ENCODE data around the gene TMEM178B. TPM values are rescaled to one million over a fixed set of nuclear protein-coding genes. Genes with fewer than 3 reads are reported as not detected.

TMEM178B gene
- polyA plus RNA-seq, 2 of the 4 experiments (the other 2 are of a cell fraction): 0.88 to 0.93 TPM

DNA sequence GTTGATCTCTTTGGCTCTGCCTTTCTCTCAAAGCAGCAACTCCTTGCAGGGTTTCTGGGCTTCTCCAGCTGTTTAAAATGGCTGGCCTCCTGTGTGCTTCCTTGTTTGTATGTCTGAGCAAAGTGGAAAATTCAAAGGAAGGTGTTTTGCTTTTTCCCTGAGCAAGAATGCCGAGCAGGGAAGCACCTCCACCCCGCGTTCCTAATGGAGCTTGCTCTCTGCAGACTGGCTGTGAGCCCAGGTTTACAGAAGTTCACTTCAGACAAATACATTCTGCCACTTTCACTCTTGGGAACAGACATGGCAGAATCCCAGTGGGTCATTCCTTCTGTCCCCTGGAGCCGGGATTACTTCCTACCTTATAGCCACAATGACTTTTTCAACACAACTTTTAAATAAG lies 295.6 kb downstream of the TMEM178B start:
- Histone ChIP-seq H3K9me3 (no peaks in the 10 kb centered on the region), H3K4me3 (no peak overlapping the region), H3K27ac (no peak overlapping the region), H3K4me1 (no peaks in the 10 kb centered on the region), H3K4me2 (no peak overlapping the region)
- ATAC-seq (no peak), DNase-seq (ENCODE audit: low read depth in 1 of 2, low spot score in 1 of 2) (no peak), FAIRE-seq (no peak)
- ChIA-PET POLR2A (no interaction called here), CTCF (interaction anchor here (1.1 kb wide), 1 partner anchor 16 kb away, joined by 3 read pairs; no protein-coding TSS in a partner anchor)
- WGBS (ENCODE audit: missing lambda C conversion rate): 47% methylated on average over 4 of the region's 4 CpGs
- TF ChIP-seq, protein P1, sequence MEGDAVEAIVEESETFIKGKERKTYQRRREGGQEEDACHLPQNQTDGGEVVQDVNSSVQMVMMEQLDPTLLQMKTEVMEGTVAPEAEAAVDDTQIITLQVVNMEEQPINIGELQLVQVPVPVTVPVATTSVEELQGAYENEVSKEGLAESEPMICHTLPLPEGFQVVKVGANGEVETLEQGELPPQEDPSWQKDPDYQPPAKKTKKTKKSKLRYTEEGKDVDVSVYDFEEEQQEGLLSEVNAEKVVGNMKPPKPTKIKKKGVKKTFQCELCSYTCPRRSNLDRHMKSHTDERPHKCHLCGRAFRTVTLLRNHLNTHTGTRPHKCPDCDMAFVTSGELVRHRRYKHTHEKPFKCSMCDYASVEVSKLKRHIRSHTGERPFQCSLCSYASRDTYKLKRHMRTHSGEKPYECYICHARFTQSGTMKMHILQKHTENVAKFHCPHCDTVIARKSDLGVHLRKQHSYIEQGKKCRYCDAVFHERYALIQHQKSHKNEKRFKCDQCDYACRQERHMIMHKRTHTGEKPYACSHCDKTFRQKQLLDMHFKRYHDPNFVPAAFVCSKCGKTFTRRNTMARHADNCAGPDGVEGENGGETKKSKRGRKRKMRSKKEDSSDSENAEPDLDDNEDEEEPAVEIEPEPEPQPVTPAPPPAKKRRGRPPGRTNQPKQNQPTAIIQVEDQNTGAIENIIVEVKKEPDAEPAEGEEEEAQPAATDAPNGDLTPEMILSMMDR (IDR thresholded peaks at IDR 0.05): no peak
- TF ChIP-seq, protein P2, sequence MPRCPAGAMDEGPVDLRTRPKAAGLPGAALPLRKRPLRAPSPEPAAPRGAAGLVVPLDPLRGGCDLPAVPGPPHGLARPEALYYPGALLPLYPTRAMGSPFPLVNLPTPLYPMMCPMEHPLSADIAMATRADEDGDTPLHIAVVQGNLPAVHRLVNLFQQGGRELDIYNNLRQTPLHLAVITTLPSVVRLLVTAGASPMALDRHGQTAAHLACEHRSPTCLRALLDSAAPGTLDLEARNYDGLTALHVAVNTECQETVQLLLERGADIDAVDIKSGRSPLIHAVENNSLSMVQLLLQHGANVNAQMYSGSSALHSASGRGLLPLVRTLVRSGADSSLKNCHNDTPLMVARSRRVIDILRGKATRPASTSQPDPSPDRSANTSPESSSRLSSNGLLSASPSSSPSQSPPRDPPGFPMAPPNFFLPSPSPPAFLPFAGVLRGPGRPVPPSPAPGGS (IDR thresholded peaks at IDR 0.05): no peak
- TF ChIP-seq ZFP36 (IDR thresholded peaks at IDR 0.05; ENCODE audit: borderline replicate concordance, partially characterized antibody) (no peak), ZSCAN20 (CRISPR knock-in tag; IDR thresholded peaks at IDR 0.05) (no peak), CBX8 (IDR thresholded peaks at IDR 0.05) (no peak), SMC3 (IDR thresholded peaks at IDR 0.05) (no peak)
- TF ChIP-seq, protein P3, sequence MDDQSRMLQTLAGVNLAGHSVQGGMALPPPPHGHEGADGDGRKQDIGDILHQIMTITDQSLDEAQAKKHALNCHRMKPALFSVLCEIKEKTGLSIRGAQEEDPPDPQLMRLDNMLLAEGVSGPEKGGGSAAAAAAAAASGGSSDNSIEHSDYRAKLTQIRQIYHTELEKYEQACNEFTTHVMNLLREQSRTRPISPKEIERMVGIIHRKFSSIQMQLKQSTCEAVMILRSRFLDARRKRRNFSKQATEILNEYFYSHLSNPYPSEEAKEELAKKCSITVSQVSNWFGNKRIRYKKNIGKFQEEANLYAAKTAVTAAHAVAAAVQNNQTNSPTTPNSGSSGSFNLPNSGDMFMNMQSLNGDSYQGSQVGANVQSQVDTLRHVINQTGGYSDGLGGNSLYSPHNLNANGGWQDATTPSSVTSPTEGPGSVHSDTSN (IDR thresholded peaks at IDR 0.05): no peak

DNA sequence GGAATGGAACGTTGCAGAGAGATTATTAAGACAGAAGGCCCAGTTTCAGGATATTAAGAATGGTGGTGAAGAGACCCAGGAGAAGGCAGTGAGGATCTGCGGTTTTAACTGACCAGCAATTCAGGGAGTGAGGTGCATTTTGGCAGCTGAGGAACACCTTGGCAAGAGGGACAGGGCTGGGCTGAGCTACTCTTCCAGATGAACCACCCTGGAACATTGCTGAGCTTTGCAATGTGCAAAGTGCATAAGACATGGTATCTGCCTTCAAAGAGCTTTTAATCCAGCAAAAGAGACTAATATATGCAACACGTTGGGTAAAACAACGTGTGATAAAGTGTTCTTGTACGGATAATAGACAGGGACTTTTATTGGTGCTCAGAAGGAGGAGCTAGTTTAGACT lies 296.3 kb downstream of the TMEM178B start:
- WGBS (ENCODE audit: missing lambda C conversion rate): 20% methylated on average over 5 of the region's 5 CpGs
- FAIRE-seq: no peak
- TF ChIP-seq HOXB5 (CRISPR knock-in tag; IDR thresholded peaks at IDR 0.05): no peak
- no peak for TF ChIP-seq CEBPB (IDR thresholded peaks at IDR 0.05)
- no peak for TF ChIP-seq RAD21 (conservative IDR thresholded peaks at IDR 0.05 in 1 of 2, IDR thresholded peaks at IDR 0.05 in 1 of 2)
- TF ChIP-seq TP53 (CRISPR knock-in tag; IDR thresholded peaks at IDR 0.05): no peak
- no peak for TF ChIP-seq CHD2 (IDR thresholded peaks at IDR 0.05; ENCODE audit: low read length, partially characterized antibody)
- TF ChIP-seq, protein P2 (IDR thresholded peaks at IDR 0.05): no peak
- TF ChIP-seq POLR2AphosphoS2 (conservative IDR thresholded peaks at IDR 0.05; ENCODE audit: low read length): no peak
- TF ChIP-seq EP300 (IDR thresholded peaks at IDR 0.05): no peak
- no peak for TF ChIP-seq JUN (IDR thresholded peaks at IDR 0.05)
- TF ChIP-seq RARB (CRISPR knock-in tag; IDR thresholded peaks at IDR 0.05): no peak
- CTCF ChIA-PET: no interaction called here
- Histone ChIP-seq H3K4me1 (no peaks in the 10 kb centered on the region), H3K9me3 (no peaks in the 10 kb centered on the region), H3K27ac (no peak overlapping the region), H3K4me3 (no peak overlapping the region), H3K4me2 (no peak overlapping the region)
- POLR2A ChIA-PET: no interaction called here
- no peak for ATAC-seq
- no peak for DNase-seq (ENCODE audit: low read depth in 1 of 2, low spot score in 1 of 2)

DNA sequence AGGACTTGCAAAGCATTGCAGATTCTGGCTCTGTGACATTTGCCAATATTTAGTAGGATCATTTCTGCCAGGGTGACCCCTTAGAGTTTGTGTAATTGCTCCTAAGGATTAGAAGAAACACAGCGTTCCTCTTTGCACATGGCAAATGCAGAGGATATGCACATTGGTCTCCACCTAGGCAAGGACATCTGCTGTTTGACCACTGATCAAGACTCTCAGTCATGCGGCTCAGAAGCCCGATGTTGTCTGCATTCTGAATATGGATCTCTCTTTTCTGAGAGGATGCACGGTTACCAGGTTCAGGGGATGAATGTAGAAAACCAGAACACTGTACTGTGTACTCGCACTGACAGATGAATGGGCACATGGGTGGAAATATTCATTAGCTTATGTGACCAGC lies 296.8 kb downstream of the TMEM178B start:
- Histone ChIP-seq H3K4me2 (no peak overlapping the region), H3K27ac (no peak overlapping the region), H3K4me1 (no peaks in the 10 kb centered on the region), H3K4me3 (no peak overlapping the region), H3K9me3 (no peaks in the 10 kb centered on the region)
- ChIA-PET CTCF (no interaction called here), POLR2A (no interaction called here)
- ATAC-seq: no peak
- DNase-seq (ENCODE audit: low read depth in 1 of 2, low spot score in 1 of 2): no peak
- 48% methylated on average over 5 of the region's 5 CpGs for WGBS (ENCODE audit: missing lambda C conversion rate)
- no peak for FAIRE-seq
- TF ChIP-seq FOSL2 (IDR thresholded peaks at IDR 0.05): no peak
- no peak for TF ChIP-seq FOSL2 (CRISPR knock-in tag; IDR thresholded peaks at IDR 0.05)
- TF ChIP-seq, protein P3 (IDR thresholded peaks at IDR 0.05): no peak
- TF ChIP-seq, protein P4, sequence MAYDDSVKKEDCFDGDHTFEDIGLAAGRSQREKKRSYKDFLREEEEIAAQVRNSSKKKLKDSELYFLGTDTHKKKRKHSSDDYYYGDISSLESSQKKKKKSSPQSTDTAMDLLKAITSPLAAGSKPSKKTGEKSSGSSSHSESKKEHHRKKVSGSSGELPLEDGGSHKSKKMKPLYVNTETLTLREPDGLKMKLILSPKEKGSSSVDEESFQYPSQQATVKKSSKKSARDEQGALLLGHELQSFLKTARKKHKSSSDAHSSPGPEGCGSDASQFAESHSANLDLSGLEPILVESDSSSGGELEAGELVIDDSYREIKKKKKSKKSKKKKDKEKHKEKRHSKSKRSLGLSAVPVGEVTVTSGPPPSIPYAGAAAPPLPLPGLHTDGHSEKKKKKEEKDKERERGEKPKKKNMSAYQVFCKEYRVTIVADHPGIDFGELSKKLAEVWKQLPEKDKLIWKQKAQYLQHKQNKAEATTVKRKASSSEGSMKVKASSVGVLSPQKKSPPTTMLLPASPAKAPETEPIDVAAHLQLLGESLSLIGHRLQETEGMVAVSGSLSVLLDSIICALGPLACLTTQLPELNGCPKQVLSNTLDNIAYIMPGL (CRISPR knock-in tag; IDR thresholded peaks at IDR 0.05; ENCODE audit: borderline replicate concordance): no peak
- no peak for TF ChIP-seq JUN (IDR thresholded peaks at IDR 0.05)
- TF ChIP-seq SREBF2 (IDR thresholded peaks at IDR 0.05): no peak
- TF ChIP-seq, protein P2 (IDR thresholded peaks at IDR 0.05): no peak
- TF ChIP-seq CHD4 (IDR thresholded peaks at IDR 0.05; ENCODE audit: borderline replicate concordance): no peak
- TF ChIP-seq EHF (CRISPR knock-in tag; IDR thresholded peaks at IDR 0.05): no peak
- no peak for TF ChIP-seq MAFK (IDR thresholded peaks at IDR 0.05; ENCODE audit: partially characterized antibody)
- TF ChIP-seq RAD21 (conservative IDR thresholded peaks at IDR 0.05 in 1 of 2, IDR thresholded peaks at IDR 0.05 in 1 of 2): no peak
- no peak for TF ChIP-seq RFX5 (IDR thresholded peaks at IDR 0.05)
- no peak for TF ChIP-seq POLR2A (IDR thresholded peaks at IDR 0.05; ENCODE audit: low read length)
- TF ChIP-seq RARB (CRISPR knock-in tag; IDR thresholded peaks at IDR 0.05): no peak

All from A549 (cell line).